ENCODE data around the gene COQ8B.

- TF ChIP-seq EZH2 (IDR thresholded peaks at IDR 0.05; ENCODE audit: low read length, unreplicated experiment) (no peak), EZH2phosphoT487 (IDR thresholded peaks at IDR 0.05; ENCODE audit: borderline replicate concordance, low read length) (no peak), CTCF (conservative IDR thresholded peaks at IDR 0.05; ENCODE audit: low read depth, low read length) (no peak)
These were observed 47.3 kb upstream of the COQ8B start for GRCh38 chr19:40763963-40764362.
